Lung (tissue), 12 donors: ENCODE results near the gene RGS7. TPM values are rescaled to one million over a fixed set of nuclear protein-coding genes. Genes with fewer than 3 reads are reported as not detected.

ENCODE experiments used
- ATAC-seq: fragments of 200-7000 bp; cut with Tn5 transposase; one replicate; pipeline ENCODE4 v1.9.1; 2020; ENCODE audit warnings: moderate number of reproducible peaks; ENCODE audit not compliant: insufficient read depth, low FRiP score
- DNase-seq, 3 donors: peaks; one replicate each; pipeline ENCODE4 v3.0.0-alpha.2; 2013 to 2017
- H3K27ac ChIP-seq, 2 donors: one replicate each; pipeline ENCODE4 v1.5.1; 2013; ENCODE audit warnings: mild to moderate bottlenecking in 2 of 2, moderate library complexity in 2 of 2, control low read depth in 1 of 2, inconsistent platforms in 1 of 2, low read depth in 1 of 2, low read length in 1 of 2
- H3K27me3 ChIP-seq, 3 donors: one replicate each; pipeline ENCODE4 v1.5.1; 2013; ENCODE audit warnings: low read length in 2 of 3; ENCODE audit not compliant: control insufficient read depth in 3 of 3, insufficient read depth in 3 of 3
- H3K36me3 ChIP-seq, 4 donors: one replicate each; pipeline ENCODE4 v1.5.1; 2013; ENCODE audit warnings: low read length in 4 of 4, mild to moderate bottlenecking in 1 of 4, moderate library complexity in 1 of 4; ENCODE audit not compliant: control insufficient read depth in 4 of 4, insufficient read depth in 4 of 4
- H3K4me1 ChIP-seq, 5 donors: one replicate each; pipeline ENCODE4 v1.5.1; 2013; ENCODE audit warnings: low read length in 5 of 5, mild to moderate bottlenecking in 2 of 5, moderate library complexity in 1 of 5; ENCODE audit not compliant: control insufficient read depth in 5 of 5, insufficient read depth in 5 of 5
- H3K4me3 ChIP-seq: one replicate; pipeline ENCODE4 v1.5.1; 2013; ENCODE audit warnings: mild to moderate bottlenecking, control low read depth, moderate library complexity
- H3K9ac ChIP-seq, 2 donors: one replicate each; pipeline ENCODE4 v1.5.1; 2013; ENCODE audit warnings: low read length in 2 of 2, control low read depth in 1 of 2; ENCODE audit not compliant: insufficient read depth in 1 of 2
- H3K9me3 ChIP-seq, 4 donors: one replicate each; pipeline ENCODE4 v1.5.1; 2013; ENCODE audit warnings: low read length in 3 of 4, mild to moderate bottlenecking in 1 of 4, moderate library complexity in 1 of 4; ENCODE audit not compliant: control insufficient read depth in 4 of 4, insufficient read depth in 3 of 4
- CTCF ChIP-seq: IDR thresholded peaks from 2 replicates; pipeline ENCODE4 v1.5.1; 2012; ENCODE audit warnings: mild to moderate bottlenecking; ENCODE audit errors: control extremely low read depth, extremely low read depth
- WGBS, 2 donors: extraction: QIAGEN DNeasy Blood & Tissue Kit; methylation state at CpG; one replicate each; pipeline ENCODE4 v1.1.7; 2013; 5-methylcytosine and 5-hydroxymethylcytosine counted together
- polyA plus RNA-seq, 2 donors: library from polyadenylated mRNA; stranded (reverse); fragments of 200-250 nt; gene quantifications; one replicate each; pipeline ENCODE4 v1.2.1, GENCODE V29; 2013
- total RNA-seq, 2 donors: library from RNA; depleted of rRNA in 1 of 2; stranded (reverse); fragments of >200 nt in 1 of 2; gene quantifications; one replicate each; pipeline ENCODE4 v1.2.1, GENCODE V29; 2014 to 2021
- donor health status: control.
- donor health status: control.
- donor health status: Bipolar disorder and iron deficiency.
- donor health status: healthy.
- donor health status: DM: yes; HTN: yes; CAD: no.

The RGS7 gene
- total and polyA plus RNA-seq, 4 donors = 0.06 to 0.25 (median 0.08) TPM; not detected in 1

GRCh38 chr1:241163363-241163762 is 193.6 kb downstream of the RGS7 start:
- Histone ChIP-seq H3K4me3 (no peak overlapping the region), H3K9me3 (no peaks in the 10 kb centered on the region), H3K4me1 (no peaks in the 10 kb centered on the region), H3K9ac (no peak overlapping the region), H3K36me3 (no peaks in the 10 kb centered on the region), H3K27ac (no peak overlapping the region), H3K27me3 (no peaks in the 10 kb centered on the region)
- TF ChIP-seq CTCF = no peak
- WGBS, 2 donors = 29 to 51% methylated on average over 4 of the region's 4 CpGs
- ATAC-seq (no peak), DNase-seq (no peak)

GRCh38 chr1:241161188-241161689 is 195.8 kb downstream of the RGS7 start:
- no peak for DNase-seq
- TF ChIP-seq CTCF = no peak
- H3K4me1 ChIP-seq = peaks cover 0 to 2% (median 0%) of the 10 kb centered on the region in 5 donors
- no peaks in the 10 kb centered on the region for H3K27me3 ChIP-seq
- H3K9me3 ChIP-seq = no peaks in the 10 kb centered on the region
- ATAC-seq = no peak
- no peaks in the 10 kb centered on the region for H3K36me3 ChIP-seq
- 80 to 96% methylated on average over 2 of the region's 2 CpGs for WGBS, 2 donors
- H3K27ac ChIP-seq = no peak overlapping the region
- no peak overlapping the region for H3K4me3 ChIP-seq
- no peak overlapping the region for H3K9ac ChIP-seq

- no peak for TF ChIP-seq CTCF
- Histone ChIP-seq H3K36me3 (no peaks in the 10 kb centered on the region), H3K4me1 (peaks cover 0 to 2% (median 0%) of the 10 kb centered on the region in 5 donors), H3K27ac (no peak overlapping the region), H3K9ac (no peak overlapping the region), H3K27me3 (no peaks in the 10 kb centered on the region), H3K4me3 (no peak overlapping the region), H3K9me3 (peaks cover 0 to 3% (median 1%) of the 10 kb centered on the region in 4 donors)
- 82% methylated on average over 3 of the region's 3 CpGs for whole genome bisulfite sequencing, 2 donors
- DNase-seq (no peak), ATAC-seq (no peak)
These were observed 199.6 kb downstream of the RGS7 start for GRCh38 chr1:241157435-241157834.
